Bronchial epithelial cell (primary cell): Measurements from ENCODE around the gene MAPK7. TPM values are rescaled to one million over a fixed set of nuclear protein-coding genes. Genes with fewer than 3 reads are reported as not detected.
"Not testable (repeated sequence)": the region's sequence is repeated elsewhere in the genome, so short reads cannot be mapped to it uniquely, and the experiment has no call there.

ENCODE experiments used
- DNase-seq: peaks from one replicate; pipeline ENCODE4 v3.0.0-alpha.2; 2010; ENCODE audit warnings: low read depth
- FAIRE-seq: peaks from 2 replicates; lab custom pipeline; 2011; peaks lifted over from hg19 to GRCh38; lab: Jason Lieb, UNC
- H3K27me3 ChIP-seq: 2 replicates; pipeline ENCODE4 v1.5.1; 2011; ENCODE audit warnings: low read length; ENCODE audit not compliant: control insufficient read depth, insufficient read depth
- H3K36me3 ChIP-seq: 2 replicates; pipeline ENCODE4 v1.5.1; 2011; ENCODE audit warnings: low read length; ENCODE audit not compliant: control insufficient read depth, insufficient read depth
- H3K4me3 ChIP-seq: 2 replicates; pipeline ENCODE4 v1.5.1; 2011; ENCODE audit warnings: mild to moderate bottlenecking, low read depth, low read length, control low read depth
- CTCF ChIP-seq: IDR thresholded peaks from 2 replicates; pipeline ENCODE4 v1.5.1; 2011; ENCODE audit warnings: mild to moderate bottlenecking, moderate library complexity, low read length, control low read depth, inconsistent platforms; ENCODE audit not compliant: insufficient read depth, severe bottlenecking
- total RNA-seq: library from RNA; depleted of rRNA; stranded (reverse); fragments of >200 nt; gene quantifications from 2 replicates; pipeline ENCODE4 v1.2.1, GENCODE V29; 2014

The MAPK7 gene
- total RNA-seq, 1 donor from 2014 or later, result 6.8 TPM

GRCh38 chr17:19348081-19348650, 30.1 kb upstream of the MAPK7 start:
- no peak for DNase-seq

GRCh38 chr17:19348806-19349205, 29.5 kb upstream of the MAPK7 start:
- TF ChIP-seq CTCF, result no peak
- FAIRE-seq, result no peak
- DNase-seq, result no peak
- Histone ChIP-seq H3K27me3 (no peaks in the 10 kb centered on the region), H3K36me3 (no peaks in the 10 kb centered on the region), H3K4me3 (no peak overlapping the region)

More at GRCh38 chr17:19348081-19348650, 30.1 kb upstream of the MAPK7 start:
- Histone ChIP-seq H3K36me3 (no peaks in the 10 kb centered on the region), H3K27me3 (no peaks in the 10 kb centered on the region), H3K4me3 (no peak overlapping the region)
- no peak for TF ChIP-seq CTCF
- no peak for FAIRE-seq

- FAIRE-seq, H3K4me3 ChIP-seq, H3K36me3 ChIP-seq, H3K27me3 ChIP-seq, DNase-seq: not testable (repeated sequence)
Measured at GRCh38 chr17:19353401-19353800, 24.9 kb upstream of the MAPK7 start.

GRCh38 chr17:19354748-19355147, 23.6 kb upstream of the MAPK7 start:
- H3K36me3 ChIP-seq, result peaks cover 3% of the 10 kb centered on the region
- no peak overlapping the region for H3K4me3 ChIP-seq
- H3K27me3 ChIP-seq, result no peaks in the 10 kb centered on the region
- FAIRE-seq (no peak), DNase-seq (no peak)
- no peak for TF ChIP-seq CTCF

GRCh38 chr17:19357351-19357750, 20.9 kb upstream of the MAPK7 start:
- no peak overlapping the region for H3K4me3 ChIP-seq
- H3K27me3 ChIP-seq, result no peaks in the 10 kb centered on the region
- DNase-seq, result no peak
- TF ChIP-seq CTCF, result no peak
- peaks cover 4% of the 10 kb centered on the region for H3K36me3 ChIP-seq
- peak; percentile 97 for FAIRE-seq

GRCh38 chr17:19357761-19358160, 20.5 kb upstream of the MAPK7 start:
- FAIRE-seq (no peak), DNase-seq (no peak)
- Histone ChIP-seq H3K36me3 (peaks cover 4% of the 10 kb centered on the region), H3K27me3 (no peaks in the 10 kb centered on the region), H3K4me3 (no peak overlapping the region)
- no peak for TF ChIP-seq CTCF
